ENCODE data around the gene KAT2A.

KAT2A gene

GRCh38 chr17:42165751-42166150 lies 44.6 kb upstream of the KAT2A start:
- Histone ChIP-seq H3K9me3 (ENCODE audit: insufficient read depth, low read length) (no peaks in the 10 kb centered on the region), H3K4me1 (ENCODE audit: low read length) (peaks cover 38% of the 10 kb centered on the region), H3K9ac (ENCODE audit: low read length) (no peak overlapping the region), H3K27me3 (ENCODE audit: low read depth, low read length) (no peaks in the 10 kb centered on the region), H4K20me1 (ENCODE audit: insufficient read depth, low read length) (no peaks in the 10 kb centered on the region), H3K79me2 (ENCODE audit: low read length) (no peaks in the 10 kb centered on the region), H3K27ac (ENCODE audit: low read length) (no peak overlapping the region), H3K4me3 (ENCODE audit: low read length) (no peak overlapping the region), H3K36me3 (replicated peaks; ENCODE audit: low read depth, low read length) (no peaks in the 10 kb centered on the region), H2AFZ (ENCODE audit: low read depth, low read length) (no peak overlapping the region), H3K4me2 (ENCODE audit: low read length) (no peak overlapping the region)
- TF ChIP-seq EZH2phosphoT487 (IDR thresholded peaks at IDR 0.05; ENCODE audit: low read depth), result no peak
- TF ChIP-seq, protein P1, sequence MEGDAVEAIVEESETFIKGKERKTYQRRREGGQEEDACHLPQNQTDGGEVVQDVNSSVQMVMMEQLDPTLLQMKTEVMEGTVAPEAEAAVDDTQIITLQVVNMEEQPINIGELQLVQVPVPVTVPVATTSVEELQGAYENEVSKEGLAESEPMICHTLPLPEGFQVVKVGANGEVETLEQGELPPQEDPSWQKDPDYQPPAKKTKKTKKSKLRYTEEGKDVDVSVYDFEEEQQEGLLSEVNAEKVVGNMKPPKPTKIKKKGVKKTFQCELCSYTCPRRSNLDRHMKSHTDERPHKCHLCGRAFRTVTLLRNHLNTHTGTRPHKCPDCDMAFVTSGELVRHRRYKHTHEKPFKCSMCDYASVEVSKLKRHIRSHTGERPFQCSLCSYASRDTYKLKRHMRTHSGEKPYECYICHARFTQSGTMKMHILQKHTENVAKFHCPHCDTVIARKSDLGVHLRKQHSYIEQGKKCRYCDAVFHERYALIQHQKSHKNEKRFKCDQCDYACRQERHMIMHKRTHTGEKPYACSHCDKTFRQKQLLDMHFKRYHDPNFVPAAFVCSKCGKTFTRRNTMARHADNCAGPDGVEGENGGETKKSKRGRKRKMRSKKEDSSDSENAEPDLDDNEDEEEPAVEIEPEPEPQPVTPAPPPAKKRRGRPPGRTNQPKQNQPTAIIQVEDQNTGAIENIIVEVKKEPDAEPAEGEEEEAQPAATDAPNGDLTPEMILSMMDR (IDR thresholded peaks at IDR 0.05; ENCODE audit: low read depth, low read length), result no peak

DNA sequence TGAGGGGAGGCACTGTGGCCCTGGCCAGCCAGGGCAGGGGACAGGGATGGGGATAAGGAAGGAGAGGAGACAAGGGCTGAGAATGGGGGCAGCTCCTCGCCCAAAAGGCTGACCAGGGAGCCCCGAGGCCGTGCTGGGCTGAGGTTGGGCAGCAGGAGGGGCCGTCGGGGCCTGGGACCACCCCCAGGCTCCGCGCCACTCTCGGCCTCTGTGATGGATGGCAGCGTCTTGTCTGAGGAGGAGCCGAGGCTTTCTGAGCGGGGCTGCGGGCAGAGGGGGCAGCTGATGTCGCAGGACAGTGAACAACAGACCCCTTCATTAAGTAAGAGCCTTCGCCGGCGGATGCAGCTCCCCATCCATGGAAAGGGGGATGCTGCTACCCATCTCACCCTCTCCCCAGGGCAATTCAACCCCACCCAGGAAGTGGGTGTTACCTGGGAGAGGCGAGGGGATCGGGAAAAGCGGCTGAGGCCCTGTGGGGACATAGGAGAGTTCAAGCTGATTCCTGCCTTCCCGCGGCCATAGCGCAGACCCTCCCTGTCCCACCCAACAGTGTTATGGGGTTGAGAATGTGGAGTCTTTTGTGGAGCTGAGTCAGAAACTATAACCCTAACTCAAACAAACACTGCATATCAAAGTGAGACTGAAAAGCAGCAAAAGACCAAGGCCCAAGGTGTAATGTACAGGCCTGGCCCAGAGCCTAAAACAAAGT lies 42.7 kb upstream of the KAT2A start:
- Histone ChIP-seq H3K4me1 (ENCODE audit: low read length) (peaks cover 38% of the 10 kb centered on the region), H3K27ac (ENCODE audit: low read length) (no peak overlapping the region), H3K79me2 (ENCODE audit: low read length) (no peaks in the 10 kb centered on the region), H3K27me3 (ENCODE audit: low read depth, low read length) (no peaks in the 10 kb centered on the region), H2AFZ (ENCODE audit: low read depth, low read length) (no peak overlapping the region), H3K4me2 (ENCODE audit: low read length) (no peak overlapping the region), H4K20me1 (ENCODE audit: insufficient read depth, low read length) (no peaks in the 10 kb centered on the region), H3K9me3 (ENCODE audit: insufficient read depth, low read length) (no peaks in the 10 kb centered on the region), H3K4me3 (ENCODE audit: low read length) (no peak overlapping the region), H3K36me3 (replicated peaks; ENCODE audit: low read depth, low read length) (no peaks in the 10 kb centered on the region), H3K9ac (ENCODE audit: low read length) (no peak overlapping the region)
- TF ChIP-seq, protein P1 (IDR thresholded peaks at IDR 0.05; ENCODE audit: low read depth, low read length), result no peak
- TF ChIP-seq EZH2phosphoT487 (IDR thresholded peaks at IDR 0.05; ENCODE audit: low read depth), result no peak

DNA sequence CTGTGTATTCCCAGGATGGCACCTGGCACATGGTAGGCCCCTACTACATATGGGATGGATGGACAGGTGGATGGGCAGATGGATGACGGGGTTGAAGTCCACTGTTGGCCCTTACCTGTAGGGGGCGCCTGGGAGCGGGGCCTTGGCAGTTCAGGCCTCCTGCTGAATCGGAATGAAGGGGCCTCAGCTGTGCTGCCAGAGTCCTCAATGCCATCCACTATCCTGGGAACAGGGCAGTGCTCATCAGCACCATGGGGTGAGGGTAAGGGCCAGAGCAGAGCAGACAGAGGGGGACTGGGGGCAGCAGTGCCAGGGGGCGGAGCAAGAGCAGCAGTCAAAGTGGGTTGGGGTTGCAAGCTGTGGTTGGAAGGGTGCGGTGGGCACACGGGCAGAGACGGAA lies 41.9 kb upstream of the KAT2A start:
- H3K4me3 ChIP-seq (ENCODE audit: low read length), result no peak overlapping the region
- H3K27ac ChIP-seq (ENCODE audit: low read length), result no peak overlapping the region
- no peak overlapping the region for H2AFZ ChIP-seq (ENCODE audit: low read depth, low read length)
- no peaks in the 10 kb centered on the region for H3K79me2 ChIP-seq (ENCODE audit: low read length)
- no peaks in the 10 kb centered on the region for H4K20me1 ChIP-seq (ENCODE audit: insufficient read depth, low read length)
- H3K4me1 ChIP-seq (ENCODE audit: low read length), result peaks cover 36% of the 10 kb centered on the region
- no peaks in the 10 kb centered on the region for H3K27me3 ChIP-seq (ENCODE audit: low read depth, low read length)
- H3K9ac ChIP-seq (ENCODE audit: low read length), result no peak overlapping the region
- H3K9me3 ChIP-seq (ENCODE audit: insufficient read depth, low read length), result no peaks in the 10 kb centered on the region
- no peaks in the 10 kb centered on the region for H3K36me3 ChIP-seq (replicated peaks; ENCODE audit: low read depth, low read length)
- no peak overlapping the region for H3K4me2 ChIP-seq (ENCODE audit: low read length)
- TF ChIP-seq, protein P1 (IDR thresholded peaks at IDR 0.05; ENCODE audit: low read depth, low read length), result peak; percentile 68
- no peak for TF ChIP-seq EZH2phosphoT487 (IDR thresholded peaks at IDR 0.05; ENCODE audit: low read depth)

DNA sequence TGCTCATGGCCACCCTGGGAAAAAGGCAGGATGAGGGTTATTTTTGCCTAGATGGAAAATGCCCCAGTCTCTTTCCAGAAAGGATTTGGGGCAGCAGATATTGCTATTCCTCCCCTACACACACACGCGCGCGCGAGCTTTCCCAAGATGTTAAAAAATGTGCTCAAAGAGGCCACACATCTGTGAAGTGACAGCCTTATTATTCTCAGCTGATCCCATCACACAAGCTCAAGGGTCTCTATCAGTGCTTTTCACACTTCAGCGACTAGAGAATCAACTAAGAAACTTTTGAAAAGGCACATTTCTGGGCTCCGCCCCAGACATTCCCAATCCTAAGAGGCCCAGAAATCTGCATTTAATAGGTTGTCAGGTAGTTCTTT lies 39.4 kb upstream of the KAT2A start:
- H3K4me2 ChIP-seq (ENCODE audit: low read length), result no peak overlapping the region
- H3K9me3 ChIP-seq (ENCODE audit: insufficient read depth, low read length), result no peaks in the 10 kb centered on the region
- TF ChIP-seq, protein P1 (IDR thresholded peaks at IDR 0.05; ENCODE audit: low read depth, low read length), result no peak
- no peak for TF ChIP-seq EZH2phosphoT487 (IDR thresholded peaks at IDR 0.05; ENCODE audit: low read depth)
- no peak overlapping the region for H3K9ac ChIP-seq (ENCODE audit: low read length)
- no peak overlapping the region for H3K4me3 ChIP-seq (ENCODE audit: low read length)
- no peaks in the 10 kb centered on the region for H3K27me3 ChIP-seq (ENCODE audit: low read depth, low read length)
- peaks cover 25% of the 10 kb centered on the region for H3K4me1 ChIP-seq (ENCODE audit: low read length)
- no peak overlapping the region for H2AFZ ChIP-seq (ENCODE audit: low read depth, low read length)
- no peaks in the 10 kb centered on the region for H3K79me2 ChIP-seq (ENCODE audit: low read length)
- H3K27ac ChIP-seq (ENCODE audit: low read length), result no peak overlapping the region
- H4K20me1 ChIP-seq (ENCODE audit: insufficient read depth, low read length), result no peaks in the 10 kb centered on the region
- no peaks in the 10 kb centered on the region for H3K36me3 ChIP-seq (replicated peaks; ENCODE audit: low read depth, low read length)
